Measurements from ENCODE around the gene KIAA0040. TPM values are rescaled to one million over a fixed set of nuclear protein-coding genes. Genes with fewer than 3 reads are reported as not detected.

The KIAA0040 gene
- total RNA-seq, 1 experiment from 2014 or later = 5.0 TPM

GRCh38 chr1:175188936-175189335 is 3.6 kb downstream of the KIAA0040 start:
- H3K79me2 ChIP-seq (ENCODE audit: insufficient read depth, low read length) = no peaks in the 10 kb centered on the region
- Mint-ChIP-seq H3K9me3 (no peaks in the 10 kb centered on the region), H3K4me1 (peaks cover 9 to 12% of the 10 kb centered on the region in 2 experiments), H3K27me3 (ENCODE audit: low read depth) (peaks cover 14% of the 10 kb centered on the region), H3K27ac (no peak overlapping the region), H3K36me3 (ENCODE audit: insufficient read depth in 1 of 3, low read depth in 3 of 3) (no peaks in the 10 kb centered on the region), H3K4me3 (no peak overlapping the region)
- H4K5ac ChIP-seq (ENCODE audit: insufficient read length, low read depth, low read length) = no peak overlapping the region
- no peak overlapping the region for H2AFZ ChIP-seq (ENCODE audit: low read length)
- H3K4me2 ChIP-seq (ENCODE audit: insufficient read depth, insufficient read length, low read length) = no peak overlapping the region
- no peak overlapping the region for H3K27ac ChIP-seq (ENCODE audit: insufficient read length, low read depth, low read length)
- no peak overlapping the region for H3K18ac ChIP-seq (ENCODE audit: insufficient read length, low read depth, low read length)
- H2BK120ac ChIP-seq (ENCODE audit: low read depth, low read length, poor library complexity, severe bottlenecking) = no peak overlapping the region
- H3K9ac ChIP-seq (ENCODE audit: extremely low read depth, insufficient read length, low read length) = no peak overlapping the region
- no peak overlapping the region for H2BK5ac ChIP-seq (ENCODE audit: insufficient read length, low read length)
- WGBS (ENCODE audit: extremely low coverage, insufficient read length, low lambda C conversion rate) = no CpG with 5 or more reads among the region's 2 CpGs
- no peak for DNase-seq
- H3T11ph ChIP-seq (ENCODE audit: low read length) = no peak overlapping the region
- H2BK15ac ChIP-seq (ENCODE audit: low read depth, low read length) = no peak overlapping the region
- no peak overlapping the region for H3K14ac ChIP-seq (ENCODE audit: insufficient read depth, low read length)
- H4K20me1 ChIP-seq (ENCODE audit: control insufficient read depth, insufficient read depth, insufficient read length) = no peaks in the 10 kb centered on the region
- H3K9me3 ChIP-seq (ENCODE audit: control insufficient read depth, low read depth, low read length) = no peaks in the 10 kb centered on the region
- no peak overlapping the region for H2BK20ac ChIP-seq (ENCODE audit: low read depth, low read length, poor library complexity, severe bottlenecking)
- no peak overlapping the region for H3K23ac ChIP-seq (ENCODE audit: insufficient read length, low read depth, low read length)
- no peaks in the 10 kb centered on the region for H3K79me1 ChIP-seq (ENCODE audit: insufficient read depth, low read depth, low read length, poor library complexity, severe bottlenecking)
- no peak for TF ChIP-seq CTCF (conservative IDR thresholded peaks at IDR 0.05)
- no peak overlapping the region for H3K4ac ChIP-seq (ENCODE audit: low read depth, low read length)
- H3K56ac ChIP-seq (ENCODE audit: insufficient read length, low read depth, low read length) = no peak overlapping the region
- H4K91ac ChIP-seq (ENCODE audit: insufficient read length, low read depth, low read length) = no peak overlapping the region
- no peaks in the 10 kb centered on the region for H3K4me1 ChIP-seq (ENCODE audit: insufficient read depth, low read length)
- peaks cover 18% of the 10 kb centered on the region for H3K23me2 ChIP-seq (ENCODE audit: insufficient read length, low read depth, low read length, poor library complexity, severe bottlenecking)
- no peak overlapping the region for H2BK12ac ChIP-seq (ENCODE audit: insufficient read length, low read depth, low read length)
- peaks cover 2% of the 10 kb centered on the region; the same call in 1 of the 2 replicates for H3K27me3 ChIP-seq (ENCODE audit: insufficient read depth, low read length)
- H2AK5ac ChIP-seq (ENCODE audit: insufficient read length, low read length) = no peak overlapping the region
- H4K8ac ChIP-seq (replicated peaks; ENCODE audit: insufficient read length, low read depth, low read length) = no peak overlapping the region

All from H9 (cell line).